HFF-Myc (cell line): ENCODE measurements around the gene E2F2.

ENCODE experiments used
- DNase-seq: peaks from one replicate; pipeline ENCODE4 v3.0.0-alpha.2; 2011; ENCODE audit warnings: low read depth; ENCODE audit errors: extremely low read depth
- H3K4me3 ChIP-seq: replicated peaks from 2 replicates; pipeline ENCODE4 v1.5.1; 2011; ENCODE audit warnings: low read depth, mild to moderate bottlenecking, control low read depth, low read length
- CTCF ChIP-seq: IDR thresholded peaks from 2 replicates; pipeline ENCODE4 v1.5.1; 2012; ENCODE audit warnings: mild to moderate bottlenecking, low read depth, low read length, control low read depth; ENCODE audit errors: missing control alignments

E2F2 gene

GRCh38 chr1:23492132-23492720 lies 38.8 kb downstream of the E2F2 start:
- H3K4me3 ChIP-seq, result no peak overlapping the region
- TF ChIP-seq CTCF, result no peak
- DNase-seq, result no peak

GRCh38 chr1:23489842-23490241 lies 41.2 kb downstream of the E2F2 start:
- TF ChIP-seq CTCF, result no peak
- no peak overlapping the region for H3K4me3 ChIP-seq
- DNase-seq, result no peak

- peak overlapping the region; percentile 56 for H3K4me3 ChIP-seq
- no peak for TF ChIP-seq CTCF
- DNase-seq, result no peak
These were observed 46.1 kb downstream of the E2F2 start for GRCh38 chr1:23485002-23485332.

GRCh38 chr1:23484253-23485001 lies 46.6 kb downstream of the E2F2 start:
- TF ChIP-seq CTCF, result no peak
- peak; percentile 72 for DNase-seq
- peak overlapping the region; percentile 56 for H3K4me3 ChIP-seq

- no peak for TF ChIP-seq CTCF
- no peak for DNase-seq
- H3K4me3 ChIP-seq, result peak within 1 kb of the TSS; percentile 56
These were observed 47.4 kb downstream of the E2F2 start, which contains the start of gene ASAP3 for GRCh38 chr1:23483321-23484252. TSS of gene ASAP3 (minus strand) at chr1:23484179. CDS start at chr1:23484133, 46 bp downstream.

GRCh38 chr1:23481904-23482303 lies 49.1 kb downstream of the E2F2 start:
- no peak for DNase-seq
- no peak for TF ChIP-seq CTCF
- H3K4me3 ChIP-seq, result no peak overlapping the region
